ENCODE data around the gene PSMG4.

GRCh38 chr6:3290149-3290930 is 31.6 kb downstream of the PSMG4 start:
- TF ChIP-seq ZNF114 (tag by site-specific recombination; IDR thresholded peaks at IDR 0.05) = no peak
- TF ChIP-seq CTCF (tag by site-specific recombination; IDR thresholded peaks at IDR 0.05) = no peak
- no peak for TF ChIP-seq ZNF391 (tag by site-specific recombination; IDR thresholded peaks at IDR 0.05; ENCODE audit: borderline replicate concordance, low read depth)
- no peak for TF ChIP-seq ZNF654 (tag by site-specific recombination; IDR thresholded peaks at IDR 0.05; ENCODE audit: low read depth)

Data from HEK293 (cell line).